COLO668 (cell line): ENCODE results near the gene FBXL20.
"Not testable (repeated sequence)": the region's sequence is repeated elsewhere in the genome, so short reads cannot be mapped to it uniquely, and the experiment has no call there.

Source experiments
- DNase-seq: peaks from one replicate; lab custom pipeline; 2025; ENCODE audit not compliant: unreplicated experiment; lab: John Stamatoyannopoulos, UW

The FBXL20 gene

GRCh38 chr17:39261286-39261685, 140.1 kb downstream of the FBXL20 start:
- peak; percentile 12 for DNase-seq

GRCh38 chr17:39252788-39253460, 148.5 kb downstream of the FBXL20 start:
- DNase-seq: no peak

- DNase-seq: no peak
Measured at GRCh38 chr17:39251997-39252396, 149.4 kb downstream of the FBXL20 start.

- not testable (repeated sequence) for DNase-seq
Measured at GRCh38 chr17:39250076-39250475, 151.3 kb downstream of the FBXL20 start.

GRCh38 chr17:39246274-39246673, 155.2 kb downstream of the FBXL20 start:
- no peak for DNase-seq

- DNase-seq: peak; percentile 71
Measured at GRCh38 chr17:39244600-39245570, 156.5 kb downstream of the FBXL20 start.

- no peak for DNase-seq
Measured at GRCh38 chr17:39244016-39244599, 157.3 kb downstream of the FBXL20 start.

- no peak for DNase-seq
Measured at GRCh38 chr17:39243155-39243554, 158.3 kb downstream of the FBXL20 start.

GRCh38 chr17:39240631-39241030, 160.8 kb downstream of the FBXL20 start:
- no peak for DNase-seq

- DNase-seq: peak; percentile 77
Measured at GRCh38 chr17:39239640-39240314, 161.6 kb downstream of the FBXL20 start.

- peak; percentile 55 for DNase-seq
Measured at GRCh38 chr17:39238311-39238972, 163.0 kb downstream of the FBXL20 start.

GRCh38 chr17:39237586-39237985, 163.8 kb downstream of the FBXL20 start:
- no peak for DNase-seq

- DNase-seq: peak; percentile 55
Measured at GRCh38 chr17:39236981-39237441, 164.4 kb downstream of the FBXL20 start.

GRCh38 chr17:39236450-39236927, 164.9 kb downstream of the FBXL20 start:
- DNase-seq: peak; percentile 10

- DNase-seq: peak; percentile 11
Measured at GRCh38 chr17:39235555-39236449, 165.6 kb downstream of the FBXL20 start.

GRCh38 chr17:39231591-39232551, 169.6 kb downstream of the FBXL20 start:
- peak; percentile 16 for DNase-seq

- no peak for DNase-seq
Measured at GRCh38 chr17:39231091-39231561, 170.3 kb downstream of the FBXL20 start.

- DNase-seq: no peak
Measured at GRCh38 chr17:39230361-39230760, 171.1 kb downstream of the FBXL20 start.
